ENCODE results near the gene NTSR2.

- TF ChIP-seq CTCF (IDR thresholded peaks at IDR 0.05) (no peak), POLR2AphosphoS5 (IDR thresholded peaks at IDR 0.05) (no peak)
These were observed 35.7 kb upstream of the NTSR2 start for GRCh38 chr2:11705711-11706110.
